HG03521 (cell line): ENCODE results near the gene TSEN2.
"Not testable (repeated sequence)": the region's sequence is repeated elsewhere in the genome, so short reads cannot be mapped to it uniquely, and the experiment has no call there.

Source experiments
- ATAC-seq: cut with Tn5 transposase; IDR thresholded peaks from one replicate; pipeline ENCODE4 v1.9.1; 2021; ENCODE audit warnings: mild to moderate bottlenecking, moderate library complexity; ENCODE audit not compliant: unreplicated experiment

TSEN2 gene

GRCh38 chr3:12499474-12499873, 15.2 kb downstream of the TSEN2 start:
- ATAC-seq, result no peak

- ATAC-seq, result no peak
These were observed 17.2 kb downstream of the TSEN2 start for GRCh38 chr3:12501360-12502020.

GRCh38 chr3:12503126-12503957, 19.1 kb downstream of the TSEN2 start:
- no peak for ATAC-seq

GRCh38 chr3:12506201-12506709, 22.0 kb downstream of the TSEN2 start:
- ATAC-seq, result no peak

GRCh38 chr3:12507591-12508281, 23.5 kb downstream of the TSEN2 start:
- ATAC-seq, result no peak

GRCh38 chr3:12508291-12508700, 24.0 kb downstream of the TSEN2 start:
- no peak for ATAC-seq

GRCh38 chr3:12509466-12509865, 25.2 kb downstream of the TSEN2 start:
- ATAC-seq, result no peak

- ATAC-seq, result no peak
These were observed 28.3 kb downstream of the TSEN2 start for GRCh38 chr3:12512534-12513118.

- no peak for ATAC-seq
These were observed 29.6 kb downstream of the TSEN2 start for GRCh38 chr3:12513694-12514446.

GRCh38 chr3:12515631-12516030, 31.4 kb downstream of the TSEN2 start:
- no peak for ATAC-seq

- no peak for ATAC-seq
These were observed 32.6 kb downstream of the TSEN2 start for GRCh38 chr3:12516873-12517272.

- ATAC-seq, result no peak
These were observed 34.2 kb downstream of the TSEN2 start for GRCh38 chr3:12518261-12519028.

- no peak for ATAC-seq
These were observed 36.7 kb downstream of the TSEN2 start for GRCh38 chr3:12521010-12521409.

- ATAC-seq, result no peak
These were observed 38.4 kb downstream of the TSEN2 start for GRCh38 chr3:12522721-12523120.

- ATAC-seq, result no peak
These were observed 43.5 kb downstream of the TSEN2 start for GRCh38 chr3:12527757-12528143.

GRCh38 chr3:12532182-12532581, 47.9 kb downstream of the TSEN2 start:
- no peak for ATAC-seq

GRCh38 chr3:12536423-12536822, 52.1 kb downstream of the TSEN2 start:
- no peak for ATAC-seq

- ATAC-seq, result no peak
These were observed 57.3 kb downstream of the TSEN2 start for GRCh38 chr3:12541625-12542024.

GRCh38 chr3:12543497-12543896, 59.2 kb downstream of the TSEN2 start:
- not testable (repeated sequence) for ATAC-seq
